Bone marrow (tissue), 2 donors: ENCODE data around the gene ADAMTS3.

Experiments used
- DNase-seq, 2 donors: peaks; one replicate each; lab custom pipeline; 2025; lab: John Stamatoyannopoulos, UW

The ADAMTS3 gene

GRCh38 chr4:72410158-72410557 is 158.9 kb downstream of the ADAMTS3 start:
- no peak for DNase-seq

GRCh38 chr4:72408568-72408967 is 160.5 kb downstream of the ADAMTS3 start:
- no peak for DNase-seq

DNA sequence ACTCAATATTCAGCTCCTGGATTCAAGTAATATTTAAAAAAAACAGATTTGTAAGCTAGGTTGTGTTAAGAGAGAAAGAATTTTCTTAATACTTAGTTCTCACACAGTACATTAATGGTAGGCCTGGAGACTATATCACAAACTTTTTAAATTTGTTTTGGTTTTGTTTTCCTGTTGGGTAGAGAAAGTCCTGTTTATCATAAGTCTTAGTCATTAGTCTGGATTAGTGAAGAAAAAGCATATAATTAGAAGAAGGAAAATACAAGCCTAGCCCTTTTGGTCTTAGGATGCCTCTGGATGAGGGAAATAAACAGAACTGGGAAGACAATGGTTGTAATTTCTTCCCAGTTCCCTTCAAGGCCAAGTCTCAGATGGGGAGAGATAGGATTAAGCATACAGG is 163.6 kb downstream of the ADAMTS3 start:
- no peak for DNase-seq

DNA sequence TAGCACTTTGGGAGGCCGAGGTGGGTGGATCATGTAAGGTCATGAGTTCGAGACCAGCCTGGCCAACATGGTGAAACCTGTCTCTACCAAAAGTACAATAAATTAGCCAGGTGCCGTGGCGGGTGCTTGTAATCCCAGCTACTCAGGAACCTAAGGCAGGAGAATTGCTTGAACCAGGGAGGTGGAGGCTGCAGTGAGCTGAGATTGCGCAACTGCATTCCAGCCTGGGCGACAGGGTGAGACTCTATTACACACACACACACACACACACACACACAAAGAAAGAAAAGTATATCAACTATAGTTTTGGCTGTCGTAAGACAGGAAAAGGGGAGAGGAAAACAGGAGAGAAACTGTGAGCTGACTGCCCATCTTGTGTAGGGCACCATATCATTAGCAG is 171.7 kb downstream of the ADAMTS3 start:
- no peak for DNase-seq

GRCh38 chr4:72394012-72394663 is 174.9 kb downstream of the ADAMTS3 start:
- DNase-seq = no peak

GRCh38 chr4:72391281-72391680 is 177.7 kb downstream of the ADAMTS3 start:
- no peak for DNase-seq

- DNase-seq = no peak
Observed at GRCh38 chr4:72390409-72390808, 178.6 kb downstream of the ADAMTS3 start.

GRCh38 chr4:72388521-72388920 is 180.5 kb downstream of the ADAMTS3 start:
- no peak for DNase-seq

DNA sequence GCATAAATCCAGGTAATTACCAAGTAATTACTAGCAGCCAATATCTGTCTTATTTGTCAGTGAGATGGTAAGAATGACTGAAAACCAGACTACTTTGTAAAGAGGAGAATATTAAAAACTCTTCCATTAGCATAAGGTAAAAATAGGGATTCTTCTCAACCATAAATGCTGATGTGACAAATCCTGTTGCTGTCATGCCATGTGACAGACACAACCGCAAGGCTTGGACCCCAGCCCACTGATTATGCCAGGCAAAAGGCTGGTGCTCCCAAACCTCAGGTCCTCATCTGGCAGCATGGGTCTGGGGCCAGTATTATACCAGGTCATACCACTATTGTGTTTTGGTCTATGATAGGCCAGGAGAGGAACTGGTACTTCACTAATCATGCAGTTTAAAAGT is 181.1 kb downstream of the ADAMTS3 start:
- DNase-seq = no peak

GRCh38 chr4:72383439-72383838 is 185.6 kb downstream of the ADAMTS3 start:
- DNase-seq = no peak

DNA sequence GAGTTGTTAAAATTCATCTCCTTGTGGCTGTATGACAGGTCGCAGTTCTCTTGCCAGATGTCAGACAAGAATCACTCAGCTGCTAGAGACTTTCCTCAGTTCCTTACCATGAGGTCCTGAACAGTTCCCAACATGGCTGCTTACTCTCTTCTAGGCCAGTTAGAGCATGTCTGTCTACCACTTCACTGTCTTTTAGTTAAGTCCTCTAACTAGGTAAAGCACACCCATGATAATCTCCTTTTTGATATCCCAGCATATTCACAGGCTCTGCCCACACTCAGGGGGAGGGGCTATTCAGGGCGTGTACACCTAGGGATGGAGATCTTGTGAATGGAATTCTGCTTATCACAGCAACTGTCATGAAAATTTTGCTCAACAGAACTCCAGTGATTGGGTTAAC is 190.1 kb downstream of the ADAMTS3 start:
- no peak for DNase-seq

DNA sequence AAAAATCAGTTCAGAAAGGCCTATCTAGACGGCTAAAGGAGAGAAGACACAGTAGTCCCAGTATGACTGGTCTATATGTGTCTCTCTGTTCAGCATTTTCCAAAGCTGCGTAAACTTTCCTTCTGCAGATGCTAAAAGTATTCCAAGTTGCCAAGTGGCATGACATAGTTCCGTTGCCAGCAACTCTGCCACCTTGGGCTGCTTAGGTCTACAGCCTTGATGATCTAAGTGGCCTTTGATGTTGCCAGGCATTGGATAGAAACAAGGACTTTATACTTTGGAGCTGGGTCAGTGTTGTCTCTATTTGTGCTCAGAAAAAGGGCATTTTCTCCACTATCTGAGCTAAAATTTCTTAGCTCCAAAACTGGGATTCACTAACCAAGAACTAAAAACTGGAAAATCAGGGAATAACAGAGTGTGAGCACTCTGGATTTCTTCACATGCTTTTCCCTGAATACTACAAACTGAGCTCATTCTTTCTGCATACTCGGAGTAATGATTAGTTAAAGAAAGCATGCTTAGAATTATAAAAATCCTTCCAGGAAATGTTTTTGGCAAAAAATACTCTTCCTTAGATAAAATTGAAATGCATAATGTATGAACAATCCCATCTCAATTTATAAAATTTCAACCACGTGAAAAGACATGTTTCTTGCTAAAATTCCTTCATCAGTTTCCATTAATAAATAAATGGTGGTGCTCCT is 191.4 kb downstream of the ADAMTS3 start:
- no peak for DNase-seq

DNA sequence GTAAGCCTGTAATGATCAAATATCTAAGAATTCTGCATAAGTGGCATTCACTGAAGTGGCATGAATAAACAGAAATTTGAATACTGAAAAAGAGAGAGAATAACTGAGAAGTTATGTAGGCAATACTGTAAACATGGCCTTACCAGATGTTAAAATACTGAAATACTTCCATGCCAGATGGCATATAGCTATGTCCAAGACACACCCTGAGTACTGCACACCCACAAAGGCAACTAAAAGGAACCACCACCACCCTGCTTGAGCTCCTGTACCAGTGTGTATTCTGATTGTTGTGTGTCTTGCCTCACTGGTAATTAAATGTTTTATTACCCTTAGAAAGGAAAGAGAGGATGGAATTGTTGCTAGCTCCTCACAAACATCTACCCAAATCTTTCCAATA is 192.1 kb downstream of the ADAMTS3 start:
- DNase-seq = no peak

GRCh38 chr4:72375073-72375736 is 193.8 kb downstream of the ADAMTS3 start:
- DNase-seq = no peak

DNA sequence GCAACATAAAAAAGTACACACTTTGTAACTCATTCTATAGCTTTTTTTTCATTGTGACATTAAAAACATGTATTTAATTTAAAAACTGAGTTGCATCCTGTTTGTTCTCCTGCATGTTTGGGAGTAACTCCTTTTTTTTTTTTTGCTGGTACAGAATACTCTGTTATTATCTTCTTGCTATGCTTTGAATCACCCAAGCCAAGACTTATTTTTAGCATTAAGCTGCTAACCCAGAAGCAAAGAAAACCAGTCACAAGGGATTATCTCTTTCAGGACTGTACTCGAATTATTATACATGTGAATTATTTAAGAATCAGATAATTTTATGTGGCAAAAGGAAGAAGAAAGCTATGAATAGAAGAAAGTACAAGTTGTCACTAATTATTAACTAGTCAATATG is 194.9 kb downstream of the ADAMTS3 start:
- DNase-seq = no peak

GRCh38 chr4:72366601-72367000 is 202.4 kb downstream of the ADAMTS3 start:
- no peak for DNase-seq

GRCh38 chr4:72365981-72366380 is 203.0 kb downstream of the ADAMTS3 start:
- no peak for DNase-seq

DNA sequence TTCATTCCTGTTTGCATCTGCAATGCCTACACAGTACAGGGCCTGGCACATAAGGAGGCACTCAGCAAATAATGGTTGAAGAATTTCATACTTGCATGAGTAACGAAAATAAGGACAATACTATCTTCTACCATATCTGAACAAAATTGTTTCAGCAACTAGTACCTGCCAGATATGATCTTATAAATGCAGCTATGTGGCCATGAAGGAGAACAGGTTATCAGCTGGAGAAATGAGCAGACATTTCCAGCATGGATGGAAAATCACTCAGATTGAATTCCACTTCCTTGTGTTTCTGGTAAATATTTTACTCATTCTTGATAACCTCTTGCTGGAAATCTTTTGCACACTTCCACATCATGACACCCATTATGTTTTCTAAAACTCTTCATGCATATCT is 204.0 kb downstream of the ADAMTS3 start:
- DNase-seq = no peak

DNA sequence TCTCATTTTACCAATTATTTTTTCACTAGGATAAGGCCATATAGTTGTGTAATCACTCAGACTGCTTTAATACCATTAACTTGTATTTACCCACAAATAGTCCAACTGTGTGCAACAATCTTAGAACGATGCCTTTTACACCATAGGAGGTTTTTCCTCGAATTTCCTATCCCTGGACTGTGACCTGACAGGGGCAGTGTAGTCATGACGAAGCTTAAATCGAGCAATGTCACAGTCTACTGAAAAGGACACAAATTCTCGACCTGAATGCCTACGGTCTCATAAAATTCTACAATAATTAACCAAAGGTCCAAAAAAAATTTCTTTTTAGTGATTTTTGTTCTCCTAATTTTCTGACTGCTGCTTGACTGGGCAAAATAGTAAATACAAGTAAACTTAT is 208.9 kb downstream of the ADAMTS3 start:
- DNase-seq = no peak

DNA sequence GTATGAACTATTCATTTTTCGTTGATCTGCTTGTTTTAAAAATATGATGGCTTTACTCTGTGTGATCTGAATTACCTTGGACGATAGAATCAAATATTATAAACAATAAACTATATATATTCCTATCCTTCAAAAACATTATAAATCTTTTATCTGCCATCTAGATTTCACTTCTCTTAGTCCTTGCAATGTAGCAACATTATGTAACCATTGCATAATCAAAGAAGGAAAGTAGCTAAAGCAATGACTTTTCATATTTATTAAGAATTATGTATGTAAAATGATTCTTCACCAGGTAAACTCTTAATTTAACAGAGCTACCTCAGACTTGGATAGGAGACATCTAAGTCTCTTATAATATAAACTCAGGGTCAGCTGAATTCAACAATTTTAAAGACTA is 210.5 kb downstream of the ADAMTS3 start:
- no peak for DNase-seq

DNA sequence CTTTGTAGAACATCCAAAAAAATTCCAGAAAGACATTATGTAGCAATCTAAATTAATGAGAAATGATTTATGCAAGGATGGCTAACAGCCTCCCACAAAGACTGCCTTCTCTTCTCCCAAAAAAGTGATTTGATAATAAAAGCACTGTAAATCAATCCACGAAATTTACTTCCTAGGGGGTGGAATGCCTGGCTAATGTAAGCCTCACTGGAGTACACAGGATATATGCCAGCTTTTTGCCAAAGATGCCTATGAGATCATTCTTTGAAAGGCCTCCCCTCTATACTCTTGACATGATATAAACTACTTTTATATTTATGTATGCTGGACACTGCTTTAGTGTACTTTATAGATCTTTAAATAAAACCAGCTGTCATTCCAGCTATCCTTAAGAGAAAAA is 211.1 kb downstream of the ADAMTS3 start:
- no peak for DNase-seq

DNA sequence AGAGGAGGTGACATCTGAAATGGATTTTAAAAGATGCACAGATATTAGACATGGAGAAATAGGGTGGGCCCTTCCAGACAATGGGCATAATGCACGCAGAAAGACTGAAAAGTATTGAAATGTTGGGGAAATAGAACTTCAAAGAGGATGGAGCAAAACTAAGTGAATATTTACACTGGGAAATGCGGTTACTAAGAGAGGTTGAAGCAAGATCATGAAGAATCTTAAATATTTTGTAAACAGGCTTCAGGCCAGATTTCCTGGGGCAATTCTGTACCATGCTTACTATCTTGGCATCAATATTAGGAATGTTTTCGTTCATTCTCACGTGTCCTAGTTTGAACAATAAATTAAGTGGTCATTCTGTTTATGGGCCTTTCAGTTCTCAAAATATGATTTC is 216.3 kb downstream of the ADAMTS3 start:
- no peak for DNase-seq

DNA sequence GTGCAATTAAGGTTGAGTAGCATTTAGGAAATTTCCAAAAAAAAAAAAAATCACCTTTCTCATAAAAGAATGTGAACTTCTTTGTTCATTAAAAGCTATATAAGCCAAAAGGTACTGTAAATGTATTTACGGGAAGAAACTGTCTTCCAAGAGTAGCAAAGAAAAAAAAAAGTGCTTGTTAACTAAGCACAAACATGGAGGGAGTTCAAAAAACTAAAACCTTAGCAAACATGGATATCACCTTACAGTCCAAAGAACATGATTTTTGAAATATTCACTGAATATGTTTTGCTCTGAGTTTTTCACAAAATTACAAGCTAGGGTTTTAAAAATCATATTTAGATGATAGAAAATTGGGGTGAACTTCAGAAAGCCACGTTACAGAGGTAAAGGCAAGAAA is 217.5 kb downstream of the ADAMTS3 start:
- no peak for DNase-seq
